GM18519 (cell line): Measurements from ENCODE around the gene GREM2.
A peak's percentile ranks its signal among the peaks of the same experiment; 100 is the strongest.

ENCODE experiments used
- ATAC-seq: cut with Tn5 transposase; IDR thresholded peaks from one replicate; pipeline ENCODE4 v1.9.1; 2021; ENCODE audit warnings: mild to moderate bottlenecking, moderate library complexity; ENCODE audit not compliant: unreplicated experiment, low FRiP score

GREM2 gene

GRCh38 chr1:240567066-240567465, 44.9 kb downstream of the GREM2 start:
- ATAC-seq = no peak

DNA sequence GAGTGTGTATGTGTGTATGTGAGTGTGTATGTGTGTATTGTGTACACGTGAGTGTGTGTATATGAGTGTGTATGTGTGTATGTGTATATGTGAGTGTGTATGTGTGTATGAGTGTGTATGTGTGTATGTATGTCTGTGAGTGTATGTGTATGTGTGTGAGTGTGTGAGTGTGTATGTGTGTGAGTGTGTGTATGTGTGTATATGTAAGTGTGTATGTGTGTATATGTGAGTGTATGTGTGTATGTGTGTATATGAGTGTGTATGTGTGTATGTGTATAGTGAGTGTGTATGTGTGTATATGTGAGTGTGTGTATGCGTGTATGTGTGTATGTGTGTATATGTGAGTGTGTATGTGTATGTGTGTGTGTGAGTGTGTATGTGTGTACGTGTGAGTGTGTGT, 49.2 kb downstream of the GREM2 start:
- ATAC-seq = no peak

GRCh38 chr1:240562111-240562590, 49.8 kb downstream of the GREM2 start:
- peak; percentile 75 for ATAC-seq

DNA sequence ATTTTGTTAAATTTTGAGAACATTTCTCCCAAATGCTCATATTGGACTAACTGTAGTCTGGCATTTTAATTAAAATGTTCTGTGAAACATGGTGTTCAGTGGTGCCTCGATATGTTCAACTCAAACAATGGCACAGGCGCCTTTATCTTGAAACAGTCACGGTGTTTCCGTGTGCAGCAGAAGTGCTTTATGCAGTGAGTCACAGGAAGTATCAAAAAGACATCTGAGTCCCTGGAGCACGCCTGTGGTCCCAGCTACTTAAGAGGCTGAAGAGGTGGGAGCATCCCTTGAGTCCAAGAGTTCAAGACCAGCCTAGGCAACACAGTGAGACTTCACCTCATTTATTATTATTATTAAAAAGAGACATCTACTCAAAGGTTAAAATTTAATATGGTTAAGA, 52.2 kb downstream of the GREM2 start:
- ATAC-seq = no peak

- no peak for ATAC-seq
Observed at GRCh38 chr1:240555524-240555923, 56.4 kb downstream of the GREM2 start.

DNA sequence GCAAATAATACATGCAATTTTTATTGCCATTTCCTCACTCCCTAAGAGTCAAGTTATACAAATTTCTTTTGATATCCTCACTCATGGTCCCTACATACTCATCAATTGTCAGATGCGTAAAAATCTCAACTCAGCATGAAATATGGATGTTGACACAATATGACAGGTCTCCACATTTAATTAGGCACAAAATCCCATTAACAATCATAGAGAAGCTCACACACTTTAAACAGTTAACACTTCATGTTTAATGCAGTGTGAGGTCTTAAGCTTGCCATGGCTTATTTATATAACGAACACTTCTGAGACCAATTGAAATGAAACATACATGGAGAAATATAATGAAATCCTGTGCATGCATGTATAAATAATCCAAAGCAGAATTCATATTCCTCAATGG, 58.6 kb downstream of the GREM2 start:
- ATAC-seq = no peak

DNA sequence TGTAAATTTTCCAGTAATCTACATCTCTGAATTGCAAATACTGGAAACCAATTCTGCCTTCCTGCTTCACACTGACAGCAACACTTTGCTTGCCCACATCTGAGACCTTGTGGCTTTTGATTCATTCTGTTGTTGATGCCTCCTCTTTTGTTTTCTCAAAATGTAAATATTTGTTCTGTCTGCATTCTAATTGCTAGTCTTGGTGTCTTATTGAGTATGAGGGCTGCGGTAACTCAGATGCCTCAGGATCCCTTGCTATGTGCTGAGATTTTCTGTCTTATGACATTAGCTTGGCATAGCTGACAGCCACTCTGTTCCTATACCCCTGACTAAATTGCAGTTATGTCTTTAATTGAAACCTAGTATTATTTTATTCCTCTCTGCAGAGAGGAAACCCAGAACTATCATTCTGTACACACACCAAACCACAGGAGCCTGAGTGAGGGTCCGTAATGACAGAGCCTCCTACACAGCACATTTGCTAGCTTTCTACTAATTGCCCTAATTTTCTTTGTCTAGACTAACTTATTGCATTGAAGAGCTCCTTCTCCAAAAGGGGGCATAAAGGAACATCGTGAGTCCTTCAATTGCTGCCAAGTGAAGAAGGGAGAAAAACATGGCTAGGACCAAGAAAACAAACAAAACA, 72.1 kb downstream of the GREM2 start:
- no peak for ATAC-seq

GRCh38 chr1:240538776-240539430, 73.1 kb downstream of the GREM2 start:
- ATAC-seq = no peak

DNA sequence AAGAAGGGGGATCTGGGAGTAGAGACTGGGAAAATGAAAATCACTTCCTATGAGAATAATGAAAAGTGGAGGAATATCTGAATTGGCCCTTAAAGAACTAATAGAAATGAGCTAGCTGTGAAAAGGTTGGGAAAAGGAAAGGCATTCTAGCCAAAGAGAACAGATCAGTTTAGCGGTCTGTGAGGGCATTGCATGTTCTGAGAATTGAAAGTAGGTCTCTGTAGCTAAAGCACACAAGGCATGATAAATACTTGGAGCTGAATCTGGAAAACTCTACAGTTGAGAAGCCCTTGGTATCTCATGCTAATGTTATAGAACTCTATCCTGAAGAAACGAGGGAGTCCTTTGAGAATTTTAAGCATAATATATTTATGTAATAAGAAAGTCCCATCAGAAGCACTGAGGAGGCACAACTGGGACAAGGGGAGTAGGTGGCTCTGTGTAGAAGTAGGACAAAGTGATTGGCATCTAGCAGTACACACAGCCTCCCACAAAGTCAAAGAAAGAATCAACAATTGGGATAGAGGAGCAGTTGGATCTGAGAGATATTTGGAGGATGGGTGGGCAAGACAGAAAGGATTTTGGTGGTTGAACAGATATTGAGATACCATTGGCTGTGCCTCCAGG, 78.7 kb downstream of the GREM2 start:
- ATAC-seq = no peak

DNA sequence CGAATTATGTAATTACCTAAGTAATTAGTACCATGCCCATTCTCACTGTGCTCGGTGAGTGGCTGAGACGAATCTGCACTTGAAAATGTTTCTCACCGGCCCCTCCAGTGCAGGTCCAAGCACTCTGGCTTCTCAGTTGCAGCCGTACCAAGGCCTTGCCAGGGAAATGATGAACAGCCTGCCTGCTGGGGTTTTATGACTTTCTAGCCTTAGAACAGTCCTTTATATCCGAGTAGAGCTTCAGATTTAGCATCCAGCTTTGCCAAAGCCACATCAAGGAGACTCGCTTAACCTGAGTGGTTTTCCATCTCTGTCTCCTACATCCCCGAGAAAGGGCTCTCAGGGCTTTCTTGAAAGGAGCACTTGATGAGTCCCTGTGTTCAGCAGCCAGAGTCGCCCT, 83.4 kb downstream of the GREM2 start:
- no peak for ATAC-seq

GRCh38 chr1:240527086-240527485, 84.9 kb downstream of the GREM2 start:
- no peak for ATAC-seq

- ATAC-seq = no peak
Observed at GRCh38 chr1:240526312-240526711, 85.6 kb downstream of the GREM2 start.

DNA sequence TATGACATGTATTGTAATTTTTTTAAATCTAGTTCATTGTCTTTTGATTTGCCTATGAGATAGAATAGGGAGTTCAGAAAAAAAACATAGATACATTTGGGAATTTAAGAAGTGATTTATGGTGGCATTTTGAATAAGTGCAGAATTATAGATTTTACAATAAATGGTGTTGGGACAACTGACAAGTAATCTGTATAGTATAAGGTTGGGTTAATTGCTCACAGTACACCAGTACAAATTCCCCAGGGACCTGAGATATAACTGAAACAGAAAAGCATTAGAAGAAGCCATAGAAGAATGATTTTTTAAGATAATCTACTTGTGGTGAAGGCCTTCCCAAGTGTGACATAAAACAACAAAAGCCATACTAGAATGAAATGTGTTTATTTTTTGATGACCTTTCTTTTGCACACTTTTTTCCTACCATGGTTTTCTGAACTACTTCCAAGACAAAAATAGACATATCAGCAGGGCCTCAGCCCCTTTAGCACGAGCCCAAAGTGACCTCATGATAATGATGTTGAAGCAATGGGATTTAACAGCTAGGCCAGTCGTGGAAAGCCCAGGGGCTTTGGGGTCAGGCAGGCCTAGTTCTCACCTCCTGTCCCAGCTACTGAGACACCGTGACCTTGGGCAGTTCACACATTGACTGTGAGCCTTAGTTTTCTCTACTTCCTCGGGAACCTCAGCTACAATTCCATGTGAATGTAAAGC, 87.4 kb downstream of the GREM2 start:
- ATAC-seq = no peak

DNA sequence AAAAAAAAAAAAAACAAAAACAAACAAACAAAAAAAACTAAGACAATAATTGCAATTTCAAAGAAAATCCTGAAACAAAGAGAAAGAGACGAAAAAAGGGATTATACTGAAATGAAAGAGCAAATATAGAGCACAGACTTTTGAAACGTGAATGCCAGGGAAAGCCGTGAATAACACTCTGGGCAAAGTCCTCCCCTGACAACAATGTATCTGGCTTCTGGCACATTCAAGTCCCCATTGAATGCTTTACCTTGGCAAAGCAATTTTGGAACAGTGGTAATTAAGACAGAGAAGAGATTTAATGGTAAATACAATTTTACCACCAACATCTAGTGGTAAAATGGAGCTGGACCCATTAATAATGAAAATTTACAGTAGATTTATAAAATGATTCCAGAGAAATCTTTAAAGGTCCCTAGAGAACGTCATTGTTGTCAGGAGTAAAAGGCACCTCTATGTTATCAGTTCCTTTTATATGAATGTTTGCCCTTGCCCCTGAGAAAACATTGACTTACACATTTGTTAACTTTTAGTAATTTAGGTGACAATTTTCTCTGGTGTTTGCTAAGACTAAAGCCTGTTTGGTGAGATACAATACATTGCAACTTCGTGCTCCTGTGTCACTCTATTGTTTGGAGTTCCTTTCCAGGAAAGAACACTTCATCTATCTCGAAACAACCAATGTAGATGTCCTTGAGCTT, 89.7 kb downstream of the GREM2 start:
- ATAC-seq = no peak

DNA sequence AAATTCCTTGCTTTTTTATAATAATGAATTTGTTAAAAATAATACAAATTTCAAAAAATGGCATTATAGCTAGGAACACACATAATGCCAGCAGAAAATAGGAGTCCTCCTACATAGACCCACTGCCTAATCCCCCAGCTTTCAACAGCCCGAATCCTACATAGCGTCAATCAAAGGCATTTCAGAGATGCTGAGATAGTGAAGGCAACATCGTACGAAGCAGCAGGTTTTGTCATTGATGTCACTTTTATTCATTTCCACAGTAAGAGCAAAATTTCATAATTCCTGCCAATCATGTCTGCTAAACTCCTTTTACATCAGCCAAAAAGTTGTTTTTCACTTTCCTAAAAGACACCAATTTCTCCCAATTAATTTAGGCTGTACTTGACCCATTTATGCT, 94.1 kb downstream of the GREM2 start:
- ATAC-seq = no peak

GRCh38 chr1:240516069-240516468, 95.9 kb downstream of the GREM2 start:
- no peak for ATAC-seq

- no peak for ATAC-seq
Observed at GRCh38 chr1:240515505-240515904, 96.5 kb downstream of the GREM2 start.

GRCh38 chr1:240511789-240512188, 100.2 kb downstream of the GREM2 start:
- ATAC-seq = no peak

GRCh38 chr1:240508950-240509349, 103.0 kb downstream of the GREM2 start:
- ATAC-seq = no peak

GRCh38 chr1:240508201-240508600, 103.8 kb downstream of the GREM2 start:
- ATAC-seq = no peak

GRCh38 chr1:240506176-240506575, 105.8 kb downstream of the GREM2 start:
- no peak for ATAC-seq
